GM21528 (cell line): ENCODE measurements around the gene NCF2.
"Not testable (repeated sequence)": the region's sequence is repeated elsewhere in the genome, so short reads cannot be mapped to it uniquely, and the experiment has no call there.

ENCODE experiments used
- ATAC-seq: cut with Tn5 transposase; IDR thresholded peaks from one replicate; pipeline ENCODE4 v1.9.1; 2021; ENCODE audit warnings: mild to moderate bottlenecking, moderate library complexity; ENCODE audit not compliant: unreplicated experiment, low FRiP score

The NCF2 gene

GRCh38 chr1:183590244-183591191 is at the start of gene NCF2:
NCF2 (minus strand) TSS chr1:183590459; CDS start chr1:183590329, 130 bp downstream.
- peak; percentile 86 for ATAC-seq

GRCh38 chr1:183638649-183639387 is 48.6 kb upstream of the NCF2 start:
- ATAC-seq: no peak

GRCh38 chr1:183636783-183637182 is 46.5 kb upstream of the NCF2 start:
- no peak for ATAC-seq

GRCh38 chr1:183636334-183636682 is 46.0 kb upstream of the NCF2 start:
- ATAC-seq: no peak

GRCh38 chr1:183635606-183636333 is 45.5 kb upstream of the NCF2 start, which contains the start of gene ARPC5:
ARPC5 (minus strand) TSS chr1:183635783; CDS start chr1:183635659, 124 bp downstream.
- peak; percentile 91 for ATAC-seq

- ATAC-seq: peak; percentile 3
Measured at GRCh38 chr1:183635099-183635605, 44.9 kb upstream of the NCF2 start.

- no peak for ATAC-seq
Measured at GRCh38 chr1:183634429-183635065, 44.3 kb upstream of the NCF2 start.

- peak; percentile 27 for ATAC-seq
Measured at GRCh38 chr1:183633676-183634343, 43.6 kb upstream of the NCF2 start.

- no peak for ATAC-seq
Measured at GRCh38 chr1:183632964-183633363, 42.7 kb upstream of the NCF2 start.

GRCh38 chr1:183632114-183632513 is 41.9 kb upstream of the NCF2 start:
- ATAC-seq: no peak

- no peak for ATAC-seq
Measured at GRCh38 chr1:183630748-183631147, 40.5 kb upstream of the NCF2 start.

- ATAC-seq: no peak
Measured at GRCh38 chr1:183628537-183628936, 38.3 kb upstream of the NCF2 start.

- ATAC-seq: not testable (repeated sequence)
Measured at GRCh38 chr1:183626236-183626635, 36.0 kb upstream of the NCF2 start.

- ATAC-seq: no peak
Measured at GRCh38 chr1:183622884-183623785, 32.9 kb upstream of the NCF2 start.

GRCh38 chr1:183622013-183622412 is 31.8 kb upstream of the NCF2 start:
- no peak for ATAC-seq

- no peak for ATAC-seq
Measured at GRCh38 chr1:183620311-183620710, 30.1 kb upstream of the NCF2 start.

GRCh38 chr1:183619781-183620180 is 29.5 kb upstream of the NCF2 start:
- no peak for ATAC-seq

- ATAC-seq: not testable (repeated sequence)
Measured at GRCh38 chr1:183618202-183618601, 27.9 kb upstream of the NCF2 start.
